RCC 7860 (cell line): Measurements from ENCODE around the gene TMEM131L.
A peak's percentile ranks its signal among the peaks of the same experiment; 100 is the strongest.
"Not testable (repeated sequence)": the region's sequence is repeated elsewhere in the genome, so short reads cannot be mapped to it uniquely, and the experiment has no call there.

Experiments used
- DNase-seq: peaks from one replicate; pipeline ENCODE4 v3.0.0-alpha.2; 2015; ENCODE audit warnings: low spot score
- FAIRE-seq: peaks from 2 replicates; lab custom pipeline; 2012; peaks lifted over from hg19 to GRCh38; lab: Jason Lieb, UNC

TMEM131L gene

DNA sequence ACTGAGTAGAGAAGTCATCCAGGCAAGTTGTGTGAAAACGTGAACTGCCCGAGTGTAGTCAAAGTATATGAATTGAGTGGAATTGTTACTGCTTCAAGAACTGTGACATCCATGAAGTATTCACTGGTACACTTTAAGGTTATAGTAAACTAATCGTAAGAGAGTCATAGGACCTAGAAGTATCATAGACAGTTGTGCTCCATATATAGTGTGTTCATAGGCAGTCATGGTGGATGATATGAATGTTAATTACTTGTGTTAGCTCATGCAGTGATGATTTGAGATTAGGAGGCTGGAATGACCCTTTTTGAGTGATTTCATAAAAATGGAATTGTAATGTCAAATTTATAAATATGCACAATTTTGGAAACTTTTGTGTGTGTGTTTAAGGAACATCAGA is 136.6 kb downstream of the TMEM131L start:
- FAIRE-seq (no peak), DNase-seq (no peak)

DNA sequence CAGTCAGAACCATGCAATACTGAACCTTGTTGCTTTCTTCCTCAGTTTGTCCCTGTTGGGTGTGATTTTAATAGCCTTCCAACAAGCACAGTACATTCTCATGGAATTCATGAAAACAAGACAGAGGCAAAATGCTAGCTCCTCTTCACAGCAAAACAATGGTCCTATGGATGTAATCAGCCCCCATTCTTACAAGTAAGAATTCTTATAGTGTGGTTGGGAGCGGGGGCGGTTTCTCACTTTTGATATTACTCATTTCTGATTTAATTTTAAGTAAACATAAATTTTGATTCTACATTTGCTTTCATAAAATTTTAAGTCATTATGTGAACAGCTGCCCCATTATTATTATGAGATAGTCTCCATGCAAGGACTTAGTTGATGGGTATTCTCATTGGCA is 137.1 kb downstream of the TMEM131L start:
- DNase-seq (no peak), FAIRE-seq (no peak)

DNA sequence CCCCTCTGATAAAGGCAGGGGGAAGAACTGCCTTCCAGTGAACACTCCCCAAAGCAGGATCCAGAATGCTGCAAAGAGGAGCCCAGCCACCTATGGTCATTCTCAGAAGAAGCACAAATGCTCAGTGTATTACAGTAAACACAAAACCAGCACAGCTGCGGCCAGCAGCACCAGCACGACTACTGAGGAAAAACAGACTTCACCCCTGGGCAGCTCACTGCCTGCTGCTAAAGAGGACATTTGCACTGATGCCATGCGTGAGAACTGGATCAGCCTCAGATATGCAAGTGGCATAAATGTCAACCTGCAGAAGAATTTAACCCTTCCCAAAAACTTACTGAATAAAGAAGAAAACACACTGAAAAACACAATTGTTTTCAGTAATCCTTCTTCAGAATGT is 137.7 kb downstream of the TMEM131L start:
- no peak for FAIRE-seq
- DNase-seq, result no peak

- not testable (repeated sequence) for DNase-seq, FAIRE-seq
Measured at GRCh38 chr4:153609070-153609469, 142.9 kb downstream of the TMEM131L start.

GRCh38 chr4:153610623-153611376 is 144.6 kb downstream of the TMEM131L start:
- FAIRE-seq, result no peak
- no peak for DNase-seq

- DNase-seq, result no peak
- no peak for FAIRE-seq
Measured at GRCh38 chr4:153611679-153612078, 145.5 kb downstream of the TMEM131L start.

- FAIRE-seq (no peak), DNase-seq (no peak)
Measured at GRCh38 chr4:153612878-153613277, 146.7 kb downstream of the TMEM131L start.

DNA sequence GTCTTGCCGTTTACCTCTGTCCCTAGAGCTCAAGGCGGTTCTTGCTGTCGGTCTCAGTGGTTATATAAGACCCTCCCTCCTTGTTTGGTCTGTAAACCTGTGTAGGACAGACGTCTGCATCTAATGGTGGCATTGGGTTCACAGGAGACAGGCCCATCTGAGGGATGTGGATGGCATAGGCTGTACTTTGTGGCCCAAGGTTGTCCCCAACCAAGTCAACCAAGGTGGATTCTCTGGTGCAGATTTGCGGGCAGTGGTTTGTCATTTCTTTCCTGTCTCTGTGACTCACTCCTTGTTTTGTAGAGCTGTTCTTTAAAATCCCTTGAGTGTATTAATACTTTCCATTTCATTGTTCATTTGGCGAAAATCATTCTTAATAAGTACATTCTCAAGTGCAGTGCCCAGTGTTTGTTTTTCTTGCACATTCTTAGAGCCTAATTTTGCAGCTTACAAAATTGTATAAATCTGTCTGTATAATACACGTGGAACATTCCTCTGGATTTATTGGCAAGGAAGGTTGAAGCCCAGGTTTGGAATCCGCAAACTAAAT is 149.9 kb downstream of the TMEM131L start:
- FAIRE-seq (no peak), DNase-seq (no peak)

DNA sequence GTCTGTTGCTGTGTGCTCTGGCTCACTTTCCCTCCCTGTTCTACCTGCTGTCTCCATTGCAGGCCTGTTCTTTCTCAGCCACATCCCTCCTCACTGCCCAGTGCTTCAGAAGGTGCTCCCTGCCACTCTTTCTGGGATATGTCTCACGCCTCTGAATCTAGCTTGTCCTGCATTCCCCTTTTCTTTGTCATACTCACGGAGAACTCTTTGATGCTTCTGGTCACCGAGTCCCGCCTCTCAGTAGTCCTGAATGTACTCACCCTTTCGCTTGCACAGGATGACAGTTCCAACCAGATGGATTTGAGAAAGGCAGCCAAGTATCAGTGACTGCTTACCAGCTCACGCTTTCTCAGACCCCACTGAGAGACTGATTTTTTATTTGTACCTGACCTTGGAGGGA is 152.7 kb downstream of the TMEM131L start:
- no peak for FAIRE-seq
- no peak for DNase-seq

DNA sequence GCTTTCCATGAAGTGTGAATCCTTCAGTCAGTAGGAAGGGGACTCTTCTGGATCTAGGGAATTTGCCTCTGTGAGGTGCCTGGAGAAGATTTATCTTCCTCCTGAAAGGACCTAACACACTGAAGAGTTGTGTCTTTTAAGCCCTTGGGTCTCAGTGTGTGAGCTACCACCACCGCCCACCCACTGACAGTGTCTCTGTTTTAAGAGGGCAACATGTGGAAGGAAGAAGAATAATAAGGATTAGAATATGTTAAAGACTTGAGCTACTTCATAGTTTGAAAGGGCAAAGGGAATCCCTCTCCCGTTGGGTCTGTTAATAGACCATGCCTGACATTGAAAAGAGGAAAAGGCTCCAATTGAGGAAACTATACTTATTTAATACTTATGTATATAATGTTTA is 153.7 kb downstream of the TMEM131L start:
- DNase-seq, result no peak
- no peak for FAIRE-seq

GRCh38 chr4:153620352-153620751 is 154.2 kb downstream of the TMEM131L start:
- FAIRE-seq (no peak), DNase-seq (no peak)

- DNase-seq (no peak), FAIRE-seq (no peak)
Measured at GRCh38 chr4:153622093-153622492, 155.9 kb downstream of the TMEM131L start.

DNA sequence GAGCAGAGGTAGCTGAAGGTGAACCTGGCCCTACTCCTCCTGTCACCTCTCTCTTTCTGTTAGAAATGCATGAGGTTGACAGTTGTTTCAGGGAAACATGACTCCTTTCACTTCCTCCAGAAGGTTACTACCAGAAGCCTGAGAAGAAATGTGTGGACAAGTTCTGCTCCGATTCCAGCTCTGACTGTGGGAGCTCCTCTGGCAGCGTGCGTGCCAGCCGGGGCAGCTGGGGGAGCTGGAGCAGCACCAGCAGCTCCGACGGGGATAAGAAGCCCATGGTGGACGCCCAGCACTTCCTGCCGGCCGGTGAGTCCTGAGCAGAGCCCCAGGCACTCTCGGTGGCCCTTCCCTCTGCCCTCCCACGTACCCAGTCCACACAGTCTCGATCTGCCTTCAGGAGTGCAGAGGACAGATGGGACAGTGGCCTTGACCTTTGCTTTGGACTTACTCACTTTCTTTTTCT is 156.6 kb downstream of the TMEM131L start:
- DNase-seq (no peak), FAIRE-seq (no peak)

- FAIRE-seq, result no peak
- DNase-seq, result no peak
Measured at GRCh38 chr4:153623491-153623890, 157.3 kb downstream of the TMEM131L start.

DNA sequence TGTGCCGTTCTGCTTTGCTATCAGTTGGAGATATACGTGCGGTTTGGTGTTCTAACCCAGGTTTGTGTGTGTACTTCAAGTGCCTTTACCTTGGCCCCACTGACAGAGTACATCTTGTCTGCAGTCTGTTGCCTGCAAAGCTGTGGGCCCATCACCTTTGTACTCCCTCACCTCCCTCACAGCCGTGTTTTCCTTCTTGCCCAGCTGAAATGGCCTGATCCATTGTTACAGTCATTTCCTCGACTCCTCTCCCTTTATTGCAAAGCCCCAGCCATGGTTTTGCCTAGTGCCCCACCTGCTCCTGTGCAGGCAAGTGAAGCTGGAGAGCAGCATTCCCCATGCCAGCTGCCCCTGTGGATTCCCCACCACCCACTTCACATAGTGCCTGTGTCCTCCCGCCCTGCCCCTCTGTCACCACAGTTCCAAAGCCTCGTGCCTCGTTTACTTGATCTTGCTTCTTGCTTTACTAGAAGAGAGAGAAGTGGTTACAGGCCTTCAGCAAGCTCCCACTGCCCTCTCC is 162.7 kb downstream of the TMEM131L start:
- FAIRE-seq, result no peak
- DNase-seq, result no peak

- FAIRE-seq (no peak), DNase-seq (no peak)
Measured at GRCh38 chr4:153629776-153630175, 163.6 kb downstream of the TMEM131L start.

DNA sequence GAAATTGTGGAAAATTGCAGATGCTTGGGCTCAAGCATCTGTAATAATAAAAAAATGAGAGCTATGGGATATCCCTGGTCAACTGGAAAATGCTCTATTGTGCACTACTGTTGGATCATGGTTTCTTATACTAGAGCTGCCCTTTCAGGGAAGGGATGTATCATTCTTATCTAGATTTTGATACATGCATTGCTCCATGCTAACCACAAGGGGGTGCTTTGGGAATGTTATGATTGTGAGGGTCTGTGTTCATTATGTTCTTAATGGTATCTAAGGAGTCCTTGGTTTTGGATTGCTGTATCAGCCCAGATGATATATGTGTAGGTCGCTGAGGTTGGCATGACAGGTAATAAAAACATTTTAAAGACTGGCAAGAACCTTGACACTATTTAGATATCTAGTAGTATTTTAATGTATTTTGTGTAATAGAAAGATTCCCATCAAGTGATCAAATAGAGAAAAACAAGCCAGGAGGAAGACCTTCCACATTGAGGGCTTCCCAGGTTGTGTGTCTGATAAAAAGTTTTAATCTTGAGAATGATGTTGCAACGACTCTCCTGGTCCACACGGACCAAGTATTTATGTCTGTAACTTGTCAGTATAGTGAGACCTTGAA is 168.7 kb downstream of the TMEM131L start:
- FAIRE-seq, result no peak
- peak; percentile 7 for DNase-seq

DNA sequence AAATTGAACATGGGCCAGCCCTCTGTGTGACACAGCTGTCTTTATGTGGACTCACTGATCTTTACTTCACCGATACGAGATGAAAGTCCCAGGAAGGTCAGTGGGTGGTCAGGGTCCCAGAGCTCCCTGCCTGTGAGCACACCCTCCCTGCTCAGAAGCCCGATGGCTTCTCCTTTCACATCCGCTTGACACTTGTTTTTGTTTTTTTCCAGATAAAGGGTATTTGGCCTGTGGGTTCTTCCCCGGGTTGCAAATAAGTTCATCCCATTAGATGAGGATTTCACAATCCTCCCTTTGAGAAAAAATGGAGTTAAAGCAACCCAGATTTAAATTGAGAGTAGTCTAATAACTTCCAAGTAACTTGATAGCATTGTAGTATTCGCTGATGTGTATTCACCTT is 169.7 kb downstream of the TMEM131L start:
- no peak for FAIRE-seq
- DNase-seq, result no peak

- FAIRE-seq, result no peak
- no peak for DNase-seq
Measured at GRCh38 chr4:153637201-153637600, 171.0 kb downstream of the TMEM131L start.

DNA sequence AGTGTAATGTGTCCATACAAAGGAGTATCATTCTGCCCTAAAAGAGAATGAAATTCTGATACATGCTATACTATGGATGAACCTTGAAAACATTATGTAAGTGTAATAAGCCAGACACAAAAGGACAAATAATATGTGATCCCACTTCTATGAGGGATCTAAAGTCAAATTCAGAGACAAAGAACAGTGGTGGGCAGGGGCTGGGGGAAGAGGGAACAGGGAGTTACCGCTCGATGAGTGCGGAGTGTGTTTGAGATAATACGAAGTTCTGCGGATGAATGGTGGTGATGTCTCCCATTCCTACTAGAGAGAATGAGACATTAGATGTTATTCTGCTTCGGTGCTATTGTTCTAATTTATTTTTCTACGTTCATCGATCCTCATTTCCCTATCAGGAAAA is 171.9 kb downstream of the TMEM131L start:
- no peak for DNase-seq
- FAIRE-seq, result no peak

DNA sequence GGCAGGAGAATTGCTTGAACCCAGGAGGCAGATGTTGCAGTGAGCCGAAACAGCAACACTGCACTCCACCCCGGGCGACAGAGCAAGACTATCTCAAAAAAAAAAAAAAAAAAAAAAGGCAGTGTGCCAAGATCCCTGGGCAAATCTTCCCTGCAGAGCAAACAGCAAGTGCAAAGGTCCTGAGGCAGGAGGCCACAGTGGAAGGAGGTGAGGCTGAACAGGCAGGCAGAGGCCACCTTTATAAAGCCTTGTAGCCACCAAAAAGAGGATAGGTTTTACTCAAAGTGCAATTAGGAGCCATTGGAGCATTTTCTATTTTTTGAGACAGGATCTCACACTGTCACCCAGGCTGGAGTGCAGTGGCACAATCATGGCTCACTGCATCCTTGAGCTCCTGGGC is 172.8 kb downstream of the TMEM131L start:
- no peak for FAIRE-seq
- DNase-seq, result no peak
